WI38 (cell line): Measurements from ENCODE around the gene HES2.
A peak's percentile ranks its signal among the peaks of the same experiment; 100 is the strongest.

Experiments used
- H3K4me3 ChIP-seq: 2 replicates; pipeline ENCODE4 v1.5.1; 2011; ENCODE audit warnings: low read depth, mild to moderate bottlenecking, control low read depth, low read length
- CTCF ChIP-seq: IDR thresholded peaks from 2 replicates; pipeline ENCODE4 v1.5.1; 2012; ENCODE audit warnings: low read depth, mild to moderate bottlenecking, control low read depth, low read length

HES2 gene

GRCh38 chr1:6426277-6426971, 6.7 kb upstream of the HES2 start:
- TF ChIP-seq CTCF, result no peak
- no peak overlapping the region for H3K4me3 ChIP-seq

- H3K4me3 ChIP-seq, result no peak overlapping the region
- TF ChIP-seq CTCF, result no peak
These were observed 5.9 kb upstream of the HES2 start for GRCh38 chr1:6425658-6426057.

GRCh38 chr1:6424619-6425593, 5.2 kb upstream of the HES2 start, which contains the start of gene ESPN:
ESPN (plus strand) TSS chr1:6424776; CDS start chr1:6424956, 180 bp downstream.
- TF ChIP-seq CTCF, result no peak
- no peak within 1 kb of the TSS for H3K4me3 ChIP-seq

GRCh38 chr1:6424000-6424565, 4.4 kb upstream of the HES2 start:
- H3K4me3 ChIP-seq, result no peak overlapping the region
- no peak for TF ChIP-seq CTCF

GRCh38 chr1:6423321-6423999, 3.7 kb upstream of the HES2 start:
- no peak overlapping the region for H3K4me3 ChIP-seq
- TF ChIP-seq CTCF, result peak; percentile 42; the same call in 1 of the 2 replicates

GRCh38 chr1:6421266-6421665, 1.5 kb upstream of the HES2 start:
- TF ChIP-seq CTCF, result no peak
- no peak overlapping the region for H3K4me3 ChIP-seq
